Measurements from ENCODE around the gene WDR35. TPM values are rescaled to one million over a fixed set of nuclear protein-coding genes. Genes with fewer than 3 reads are reported as not detected.

The WDR35 gene
- total RNA-seq, 1 experiment from 2014 or later = 16.7 TPM

DNA sequence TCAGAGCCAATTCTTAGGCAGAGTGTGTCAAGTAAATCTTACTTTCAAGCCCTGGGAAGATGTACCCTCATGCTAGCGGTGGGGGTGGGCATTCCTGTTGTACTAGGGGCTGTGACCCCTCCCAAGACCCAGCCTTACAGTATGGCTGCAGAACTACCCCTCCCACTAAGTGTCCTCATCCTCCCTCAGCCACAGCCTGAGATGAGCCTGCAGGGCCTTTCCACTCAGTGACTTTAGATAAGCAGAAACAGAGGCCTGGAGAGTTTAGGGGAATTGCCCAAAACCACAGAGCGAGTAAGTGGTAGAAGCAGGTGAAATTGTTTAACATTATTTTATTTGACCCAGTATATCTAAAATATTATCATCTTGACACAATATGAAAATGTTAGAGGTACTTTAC lies 124.8 kb downstream of the WDR35 start:
- Histone ChIP-seq H3K23ac (ENCODE audit: insufficient read length, low read depth, low read length) (no peak overlapping the region), H4K5ac (ENCODE audit: insufficient read length, low read depth, low read length) (no peak overlapping the region), H2AK5ac (ENCODE audit: insufficient read length, low read length) (no peak overlapping the region), H3K23me2 (ENCODE audit: insufficient read length, low read depth, low read length, poor library complexity, severe bottlenecking) (peaks cover 8% of the 10 kb centered on the region), H2BK12ac (ENCODE audit: insufficient read length, low read depth, low read length) (no peak overlapping the region), H3K9me3 (ENCODE audit: control insufficient read depth, low read depth, low read length) (no peaks in the 10 kb centered on the region), H4K20me1 (ENCODE audit: control insufficient read depth, insufficient read depth, insufficient read length) (no peaks in the 10 kb centered on the region), H3K18ac (ENCODE audit: insufficient read length, low read depth, low read length) (no peak overlapping the region), H3K4me1 (ENCODE audit: insufficient read depth, low read length) (no peaks in the 10 kb centered on the region), H3K56ac (ENCODE audit: insufficient read length, low read depth, low read length) (no peak overlapping the region), H2AFZ (ENCODE audit: low read length) (no peak overlapping the region), H3K79me1 (ENCODE audit: insufficient read depth, low read depth, low read length, poor library complexity, severe bottlenecking) (no peaks in the 10 kb centered on the region), H4K91ac (ENCODE audit: insufficient read length, low read depth, low read length) (no peak overlapping the region), H3K27ac (ENCODE audit: insufficient read length, low read depth, low read length) (no peak overlapping the region), H4K8ac (replicated peaks; ENCODE audit: insufficient read length, low read depth, low read length) (no peak overlapping the region), H3K14ac (ENCODE audit: insufficient read depth, low read length) (no peak overlapping the region), H3T11ph (ENCODE audit: low read length) (no peak overlapping the region), H3K79me2 (ENCODE audit: insufficient read depth, low read length) (no peaks in the 10 kb centered on the region), H3K27me3 (ENCODE audit: insufficient read depth, low read length) (peaks cover 5% of the 10 kb centered on the region; the same call in 1 of the 2 replicates), H3K4me2 (ENCODE audit: insufficient read depth, insufficient read length, low read length) (no peak overlapping the region), H2BK5ac (ENCODE audit: insufficient read length, low read length) (no peak overlapping the region), H3K9ac (ENCODE audit: extremely low read depth, insufficient read length, low read length) (no peak overlapping the region), H2BK120ac (ENCODE audit: low read depth, low read length, poor library complexity, severe bottlenecking) (no peak overlapping the region), H3K4ac (ENCODE audit: low read depth, low read length) (no peak overlapping the region), H2BK15ac (ENCODE audit: low read depth, low read length) (no peak overlapping the region), H2BK20ac (ENCODE audit: low read depth, low read length, poor library complexity, severe bottlenecking) (no peak overlapping the region)
- no CpG with 5 or more reads among the region's 2 CpGs for whole genome bisulfite sequencing (ENCODE audit: extremely low coverage, insufficient read length, low lambda C conversion rate)
- Mint-ChIP-seq H3K4me3 (no peak overlapping the region), H3K36me3 (ENCODE audit: insufficient read depth in 1 of 3, low read depth in 3 of 3) (no peaks in the 10 kb centered on the region; a peak in 1 of 7 replicates), H3K27me3 (ENCODE audit: low read depth) (peaks cover 49% of the 10 kb centered on the region), H3K9me3 (no peaks in the 10 kb centered on the region), H3K4me1 (peaks cover 7 to 20% of the 10 kb centered on the region in 2 experiments), H3K27ac (no peak overlapping the region)
- TF ChIP-seq, protein P1, sequence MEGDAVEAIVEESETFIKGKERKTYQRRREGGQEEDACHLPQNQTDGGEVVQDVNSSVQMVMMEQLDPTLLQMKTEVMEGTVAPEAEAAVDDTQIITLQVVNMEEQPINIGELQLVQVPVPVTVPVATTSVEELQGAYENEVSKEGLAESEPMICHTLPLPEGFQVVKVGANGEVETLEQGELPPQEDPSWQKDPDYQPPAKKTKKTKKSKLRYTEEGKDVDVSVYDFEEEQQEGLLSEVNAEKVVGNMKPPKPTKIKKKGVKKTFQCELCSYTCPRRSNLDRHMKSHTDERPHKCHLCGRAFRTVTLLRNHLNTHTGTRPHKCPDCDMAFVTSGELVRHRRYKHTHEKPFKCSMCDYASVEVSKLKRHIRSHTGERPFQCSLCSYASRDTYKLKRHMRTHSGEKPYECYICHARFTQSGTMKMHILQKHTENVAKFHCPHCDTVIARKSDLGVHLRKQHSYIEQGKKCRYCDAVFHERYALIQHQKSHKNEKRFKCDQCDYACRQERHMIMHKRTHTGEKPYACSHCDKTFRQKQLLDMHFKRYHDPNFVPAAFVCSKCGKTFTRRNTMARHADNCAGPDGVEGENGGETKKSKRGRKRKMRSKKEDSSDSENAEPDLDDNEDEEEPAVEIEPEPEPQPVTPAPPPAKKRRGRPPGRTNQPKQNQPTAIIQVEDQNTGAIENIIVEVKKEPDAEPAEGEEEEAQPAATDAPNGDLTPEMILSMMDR (conservative IDR thresholded peaks at IDR 0.05) = no peak
- no peak for DNase-seq

All from H9 (cell line).